GM10266 (cell line): ENCODE measurements around the gene C8B.

Experiments
- DNase-seq: peaks from one replicate; pipeline ENCODE4 v3.0.0; 2012; ENCODE audit errors: extremely low spot score
- TF ChIP-seq, protein P1 (sequence below): IDR thresholded peaks from 2 replicates; pipeline ENCODE4 v1.5.1; 2012; ENCODE audit warnings: mild to moderate bottlenecking, low read depth; ENCODE audit not compliant: control insufficient read depth, insufficient read depth; ENCODE audit errors: missing control alignments

Gene C8B

DNA sequence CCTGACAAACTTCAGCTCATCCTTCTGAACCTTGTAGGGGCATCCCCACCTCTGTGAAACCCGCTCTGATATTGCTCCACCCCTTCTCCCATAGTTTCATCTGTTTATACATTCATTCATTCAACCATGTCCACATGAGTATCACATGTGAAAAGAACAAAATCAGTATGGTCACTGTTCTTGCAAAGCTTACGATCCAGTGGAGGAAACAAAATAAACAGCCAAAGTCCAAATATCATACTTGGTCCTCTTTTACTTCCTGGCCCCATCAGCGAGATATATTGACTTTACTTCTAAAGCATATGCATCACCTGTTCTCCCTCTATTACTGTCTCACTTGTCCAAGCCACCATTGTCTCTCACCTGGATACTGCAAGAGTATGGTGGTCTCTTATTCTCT lies 75.6 kb downstream of the C8B start:
- TF ChIP-seq, protein P1, sequence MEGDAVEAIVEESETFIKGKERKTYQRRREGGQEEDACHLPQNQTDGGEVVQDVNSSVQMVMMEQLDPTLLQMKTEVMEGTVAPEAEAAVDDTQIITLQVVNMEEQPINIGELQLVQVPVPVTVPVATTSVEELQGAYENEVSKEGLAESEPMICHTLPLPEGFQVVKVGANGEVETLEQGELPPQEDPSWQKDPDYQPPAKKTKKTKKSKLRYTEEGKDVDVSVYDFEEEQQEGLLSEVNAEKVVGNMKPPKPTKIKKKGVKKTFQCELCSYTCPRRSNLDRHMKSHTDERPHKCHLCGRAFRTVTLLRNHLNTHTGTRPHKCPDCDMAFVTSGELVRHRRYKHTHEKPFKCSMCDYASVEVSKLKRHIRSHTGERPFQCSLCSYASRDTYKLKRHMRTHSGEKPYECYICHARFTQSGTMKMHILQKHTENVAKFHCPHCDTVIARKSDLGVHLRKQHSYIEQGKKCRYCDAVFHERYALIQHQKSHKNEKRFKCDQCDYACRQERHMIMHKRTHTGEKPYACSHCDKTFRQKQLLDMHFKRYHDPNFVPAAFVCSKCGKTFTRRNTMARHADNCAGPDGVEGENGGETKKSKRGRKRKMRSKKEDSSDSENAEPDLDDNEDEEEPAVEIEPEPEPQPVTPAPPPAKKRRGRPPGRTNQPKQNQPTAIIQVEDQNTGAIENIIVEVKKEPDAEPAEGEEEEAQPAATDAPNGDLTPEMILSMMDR, result no peak
- no peak for DNase-seq

DNA sequence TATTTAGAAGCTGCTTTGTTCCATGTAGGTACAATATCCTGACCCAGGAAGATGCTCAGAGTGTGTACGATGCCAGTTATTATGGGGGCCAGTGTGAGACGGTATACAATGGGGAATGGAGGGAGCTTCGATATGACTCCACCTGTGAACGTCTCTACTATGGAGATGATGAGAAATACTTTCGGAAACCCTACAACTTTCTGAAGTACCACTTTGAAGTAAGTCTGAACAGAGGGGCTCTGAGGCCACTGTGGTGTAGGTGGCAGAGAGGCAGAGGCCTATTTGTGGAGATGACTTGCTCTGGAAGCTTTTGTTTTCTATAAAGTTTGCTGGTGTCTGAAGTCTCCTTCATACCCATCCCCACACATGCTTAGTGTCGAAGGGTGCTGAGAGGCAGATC lies 84.4 kb downstream of the C8B start:
- no peak for DNase-seq
- TF ChIP-seq, protein P1, result no peak

DNA sequence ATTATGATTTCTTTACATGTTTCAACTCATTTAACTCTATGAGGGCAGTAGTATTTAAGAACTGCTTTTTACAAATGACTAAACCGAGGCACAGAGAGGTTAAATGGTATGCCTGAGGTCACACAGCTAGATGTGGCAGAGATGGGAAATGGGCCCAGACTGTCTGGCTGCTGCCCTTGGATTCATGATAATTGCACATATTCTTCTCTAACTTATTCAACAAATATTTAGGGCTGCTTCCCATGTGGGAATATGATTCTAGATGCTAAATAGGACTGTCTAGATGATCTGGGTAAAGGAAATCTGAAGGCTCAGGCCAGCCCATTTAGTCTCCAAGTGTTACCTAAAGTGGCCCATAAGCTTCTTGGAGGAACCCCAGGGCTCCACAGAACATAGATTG lies 85.0 kb downstream of the C8B start:
- DNase-seq, result no peak
- TF ChIP-seq, protein P1, result no peak
